K562 (cell line): ENCODE results near the gene EIF5. TPM values are rescaled to one million over a fixed set of nuclear protein-coding genes. Genes with fewer than 3 reads are reported as not detected.

Experiments
- ATAC-seq: fragments of 200-7000 bp; cut with Tn5 transposase; 3 replicates; pipeline ENCODE4 v1.9.1; 2020; ENCODE audit warnings: moderate library complexity
- BruUV-seq: library from RNA; stranded (reverse); fragments of 400-500 nt; replicated peaks from 2 replicates; lab custom pipeline; 2021; lab: Mats Ljungman, UMichigan
- CTCF ChIA-PET: fragments of 300-600 bp; formaldehyde crosslinking; extraction: SDS; loops from one replicate; lab custom pipeline; 2021; ENCODE audit warnings: low intra/inter-chr PET ratio; lab: Yijun Ruan, JAX
- POLR2A ChIA-PET: fragments of 300-600, 350-650 bp; sonication (Branson Sonifier 250); formaldehyde crosslinking; extraction: SDS; loops from one replicate; lab custom pipeline; 2021; ENCODE audit warnings: antibody characterized with exemption, inconsistent platforms; lab: Yijun Ruan, JAX
- DNase-seq, 4 experiments: peaks; one replicate each; pipeline versions ENCODE4 v3.0.0 to v3.0.0-alpha.2; 2011 to 2018; ENCODE audit warnings: low spot score in 3 of 4, mixed read lengths in 3 of 4; ENCODE audit errors: extremely low read depth in 1 of 4
- FAIRE-seq: peaks from 2 replicates; lab custom pipeline; 2011; peaks lifted over from hg19 to GRCh38; lab: Jason Lieb, UNC
- H2AFZ ChIP-seq: 2 replicates; pipeline ENCODE4 v1.6.0; 2011; ENCODE audit warnings: low read depth, low read length, control low read depth, inconsistent platforms
- H3K27ac ChIP-seq: fragments of 200-600 bp; 3 replicates; pipeline ENCODE4 v1.8.0; 2011; ENCODE audit warnings: low read depth, mild to moderate bottlenecking, control low read depth, inconsistent platforms, low read length, moderate library complexity, mixed read lengths; ENCODE audit errors: extremely low read depth
- H3K27me3 ChIP-seq, 2 experiments: fragments of 300-600 bp in 1 of 2; 2 replicates in 1 of 2; 3 replicates in 1 of 2; pipeline versions ENCODE4 v1.6.0 to v1.8.0; 2011; ENCODE audit warnings: inconsistent platforms in 2 of 2, low read length in 2 of 2, mild to moderate bottlenecking in 1 of 2, mixed read lengths in 1 of 2, moderate library complexity in 1 of 2; ENCODE audit not compliant: control insufficient read depth in 2 of 2, insufficient read depth in 2 of 2
- H3K36me3 ChIP-seq: fragments of 300-600 bp; 3 replicates; pipeline ENCODE4 v1.8.0; 2011; ENCODE audit warnings: mild to moderate bottlenecking, low read length, inconsistent platforms; ENCODE audit not compliant: control insufficient read depth, insufficient read depth
- H3K4me1 ChIP-seq, 2 experiments: fragments of 200-600 bp in 1 of 2; replicated peaks in 1 of 2; 2 replicates in 1 of 2; 3 replicates in 1 of 2; pipeline versions ENCODE4 v1.5.1 to v1.8.0; 2011; ENCODE audit warnings: inconsistent platforms in 2 of 2, low read length in 2 of 2, mild to moderate bottlenecking in 1 of 2, mixed read lengths in 1 of 2, moderate library complexity in 1 of 2; ENCODE audit not compliant: control insufficient read depth in 2 of 2, insufficient read depth in 2 of 2
- H3K4me2 ChIP-seq: 2 replicates; pipeline ENCODE4 v1.6.1; 2011; ENCODE audit warnings: low read length, control low read depth, inconsistent platforms, mixed read lengths; ENCODE audit not compliant: insufficient read depth
- H3K4me3 ChIP-seq: fragments of 200-600 bp; sonication (generic), shearing (Covaris generic); 2 replicates; pipeline ENCODE4 v1.5.1; 2016; ENCODE audit warnings: control low read depth, inconsistent platforms
- H3K79me2 ChIP-seq: fragments of 200-600 bp; 3 replicates; pipeline ENCODE4 v1.8.0; 2011; ENCODE audit warnings: low read length, inconsistent platforms; ENCODE audit not compliant: control insufficient read depth, insufficient read depth
- H3K9ac ChIP-seq, 2 experiments: 2 replicates each; pipeline versions ENCODE4 v1.6.0 to v1.6.1; 2011; ENCODE audit warnings: low read depth in 2 of 2, low read length in 2 of 2, control low read depth in 1 of 2, inconsistent platforms in 1 of 2, mild to moderate bottlenecking in 1 of 2, mixed read lengths in 1 of 2; ENCODE audit not compliant: insufficient read depth in 1 of 2
- H3K9me1 ChIP-seq: one replicate; pipeline ENCODE4 v1.6.0; 2011; ENCODE audit warnings: inconsistent platforms, mild to moderate bottlenecking, low read length, moderate library complexity; ENCODE audit not compliant: control insufficient read depth, insufficient read depth
- H3K9me3 ChIP-seq: replicated peaks from 2 replicates; pipeline ENCODE4 v1.5.1; 2011; ENCODE audit warnings: low read depth, low read length, inconsistent platforms; ENCODE audit not compliant: control insufficient read depth, insufficient read depth
- H4K20me1 ChIP-seq: replicated peaks from 2 replicates; pipeline ENCODE4 v1.6.1; 2011; ENCODE audit warnings: low read length, inconsistent platforms, mixed read lengths; ENCODE audit not compliant: control insufficient read depth, insufficient read depth
- C11orf30 ChIP-seq: fragments of 450-650 bp; IDR thresholded peaks from 2 replicates; pipeline ENCODE4 v1.6.1; 2016; ENCODE audit warnings: low read depth, mild to moderate bottlenecking
- CBFA2T3 ChIP-seq: fragments of 450-650 bp; IDR thresholded peaks from 2 replicates; pipeline ENCODE4 v1.6.1; 2017
- FOXP4 ChIP-seq: sonication (generic); formaldehyde crosslinking; IDR thresholded peaks from 2 replicates; pipeline ENCODE4 v1.8.0; 2022; ENCODE audit warnings: mild to moderate bottlenecking, missing genetic modification reagents, borderline replicate concordance
- MBD1 ChIP-seq: fragments of 250-450 bp; sonication (Bioruptor Pico); IDR thresholded peaks from 2 replicates; pipeline ENCODE4 v1.8.0; 2022; ENCODE audit warnings: inconsistent platforms
- MECOM ChIP-seq: fragments of 250-450 bp; sonication (Bioruptor Pico); IDR thresholded peaks from 2 replicates; pipeline ENCODE4 v1.8.0; 2022; ENCODE audit warnings: inconsistent platforms
- MEF2D ChIP-seq: conservative IDR thresholded peaks from 2 replicates; pipeline ENCODE4 v1.6.1; 2016; ENCODE audit warnings: low read depth, missing genetic modification characterization, missing compliant biosample characterization
- PHF20 ChIP-seq: fragments of 450-650 bp; IDR thresholded peaks from 2 replicates; pipeline ENCODE4 v1.6.1; 2018; ENCODE audit not compliant: partially characterized antibody
- RHOXF2B ChIP-seq: fragments of 250-450 bp; sonication (Bioruptor Pico); conservative IDR thresholded peaks from 2 replicates; pipeline ENCODE4 v1.5.1; 2021
- SNIP1 ChIP-seq: fragments of 450-650 bp; IDR thresholded peaks from 2 replicates; pipeline ENCODE4 v1.7.1; 2017; ENCODE audit warnings: low read depth, mild to moderate bottlenecking
- UBTF ChIP-seq, 2 experiments: IDR thresholded peaks; 2 replicates each; pipeline ENCODE4 v1.6.1; 2012; ENCODE audit warnings: improper control_type of control experiment in 2 of 2, low read depth in 2 of 2, low read length in 2 of 2, borderline replicate concordance in 1 of 2
- ZBTB33 ChIP-seq: sonication (generic); formaldehyde crosslinking; IDR thresholded peaks from 2 replicates; pipeline ENCODE4 v1.8.1; 2023; ENCODE audit warnings: mild to moderate bottlenecking, missing genetic modification reagents
- ZBTB34 ChIP-seq: fragments of 250-450 bp; sonication (Bioruptor Pico); IDR thresholded peaks from 2 replicates; pipeline ENCODE4 v1.8.0; 2021; ENCODE audit warnings: mild to moderate bottlenecking, moderate library complexity
- ZNF146 ChIP-seq: IDR thresholded peaks from one replicate; pipeline ENCODE4 v1.6.1; 2018; ENCODE audit warnings: missing compliant biosample characterization; ENCODE audit not compliant: unreplicated experiment
- WGBS: fragments of 100-300 bp; shearing (Covaris generic); methylation state at CpG from one replicate; pipeline ENCODE4 v1.1.6; 2016; ENCODE audit warnings: low coverage, mixed read lengths; ENCODE audit not compliant: insufficient coverage; ENCODE audit errors: missing lambda C conversion rate; 5-methylcytosine and 5-hydroxymethylcytosine counted together
- in situ Hi-C: fragments of 300-500 bp; cut with MboI; formaldehyde crosslinking; loops from 4 replicates; pipeline ENCODE4 v1.15.0; 2018; ENCODE audit warnings: inconsistent platforms, mixed read lengths
- intact Hi-C: fragments of 100-400 bp; cut with micrococcal nuclease; formaldehyde crosslinking; loops from 2 replicates; pipeline ENCODE4 v1.14.2; 2022
- polyA plus RNA-seq, 8 experiments: library from polyadenylated mRNA; depleted of rRNA in 4 of 8; stranded (reverse) in 5 of 8; unstranded in 3 of 8; fragments of >200 nt; fragmentation: Nextera tagmentation in 2 of 8; fragmentation: Illumina TruSeq in 1 of 8; extraction: Ambion mirVana in 2 of 8; extraction: Trizol in 1 of 8; gene quantifications; 2 replicates each; pipeline versions ENCODE4 v1.2.1 to v1.2.3, GENCODE V29; 2011 to 2014; ENCODE audit warnings: inconsistent platforms in 1 of 8, missing spikeins in 1 of 8
- total RNA-seq, 7 experiments: library from RNA; depleted of rRNA in 6 of 7; stranded (reverse); fragments of >200 nt in 6 of 7; fragmentation: Illumina TruSeq in 2 of 7; extraction: Trizol in 2 of 7; gene quantifications; 2 replicates each; pipeline versions ENCODE4 v1.2.1 to v1.2.3, GENCODE V29; 2011 to 2021; ENCODE audit warnings: low replicate concordance in 1 of 7

EIF5 gene
- total and polyA plus RNA-seq, 9 of the 15 experiments (the other 6 are each of a cell fraction or from before 2014, with no cell fraction given): 92.7 to 442 (median 190) TPM

- Histone ChIP-seq H3K36me3 (peaks cover 8% of the 10 kb centered on the region; the same call in 2 of the 3 replicates), H3K27me3 (no peaks in the 10 kb centered on the region), H3K4me2 (no peak overlapping the region), H3K9me1 (no peaks in the 10 kb centered on the region), H3K9ac (no peak overlapping the region), H3K9me3 (no peaks in the 10 kb centered on the region; the same call in 1 of the 2 replicates), H3K4me3 (no peak overlapping the region), H4K20me1 (peaks cover 13% of the 10 kb centered on the region), H2AFZ (no peak overlapping the region), H3K4me1 (peaks cover 8 to 30% of the 10 kb centered on the region in 2 experiments), H3K27ac (no peak overlapping the region), H3K79me2 (peaks cover 93% of the 10 kb centered on the region)
- FAIRE-seq (no peak), ATAC-seq (no peak), DNase-seq (no peak)
- no TSS peak for BruUV-seq
- intact Hi-C loops (loop anchor here (5.0 to 10.0 kb wide), 3 partner anchors 35 to 132 kb away; partner anchors contain the start of genes CKB and TRMT61A), in situ Hi-C loops (no loop called here)
- ChIA-PET CTCF (no interaction called here), POLR2A (interaction anchor here (1.4 to 2.3 kb wide), 3 partner anchors 14 to 58 kb away, joined by 3 to 7 read pairs (median 5); partner anchors contain the start of gene EIF5)
- WGBS: 100% methylated on average over 6 of the region's 8 CpGs
- no peak for TF ChIP-seq SNIP1
- TF ChIP-seq C11orf30: no peak
- TF ChIP-seq ZBTB33 (CRISPR knock-in tag): no peak
- TF ChIP-seq FOXP4 (CRISPR knock-in tag): no peak
- TF ChIP-seq MBD1 (CRISPR knock-in tag): no peak
- no peak for TF ChIP-seq PHF20
- TF ChIP-seq ZBTB34 (CRISPR knock-in tag): no peak
- no peak for TF ChIP-seq MECOM (CRISPR knock-in tag)
- no peak for TF ChIP-seq UBTF (IDR thresholded peaks at IDR 0.05; ENCODE audit: borderline replicate concordance in 1 of 2, low read depth in 2 of 2, low read length in 2 of 2)
- TF ChIP-seq CBFA2T3: no peak
- TF ChIP-seq MEF2D (tag): no peak
- no peak for TF ChIP-seq ZNF146 (CRISPR knock-in tag)
- TF ChIP-seq RHOXF2B (CRISPR knock-in tag): no peak
Measured at GRCh38 chr14:103392572-103392971, 58.5 kb downstream of the EIF5 start.
